Stimulated activated CD4-positive, alpha-beta T cell treated with anti-CD3 and anti-CD28 coated beads, Interleukin-15, amount 100 ng/mL, for 1 hour (primary cell): ENCODE measurements around the gene BICD2.
"Not testable (repeated sequence)": the region's sequence is repeated elsewhere in the genome, so short reads cannot be mapped to it uniquely, and the experiment has no call there.

Experiments used
- DNase-seq, 2 donors: peaks; one replicate each; pipeline ENCODE4 v3.0.0-alpha.2; 2020; ENCODE audit warnings: low read depth in 1 of 2, low spot score in 1 of 2

The BICD2 gene

DNA sequence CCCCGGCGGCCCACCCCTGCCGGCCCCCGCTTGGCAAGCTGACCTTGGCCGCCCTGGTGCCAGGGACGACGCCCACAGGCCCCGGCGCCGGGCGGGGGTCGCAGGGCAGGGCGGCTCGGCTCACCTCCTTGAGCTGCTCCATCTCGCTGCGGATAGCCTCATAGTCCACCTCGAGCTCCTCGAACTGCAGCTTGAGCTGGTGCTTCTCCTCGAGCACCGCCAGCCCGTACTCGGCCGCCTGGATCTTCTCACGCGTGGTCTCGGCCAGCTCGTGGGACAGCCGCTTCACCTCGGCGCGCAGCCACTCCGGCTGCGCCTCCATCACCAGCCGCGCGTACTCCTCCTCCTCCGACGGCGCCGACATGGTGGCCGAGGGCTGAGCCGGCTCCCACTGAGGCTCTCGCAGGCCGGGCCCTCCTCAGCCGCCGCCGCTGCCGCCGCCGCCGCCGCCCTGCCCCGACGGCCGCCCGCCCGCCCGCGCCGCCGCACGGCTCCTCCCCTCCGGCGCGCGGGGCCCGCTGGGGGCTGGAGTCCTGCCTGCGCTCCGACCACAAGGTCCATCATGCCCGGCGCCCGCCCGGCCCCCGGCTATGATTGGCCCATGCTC is at the start of gene BICD2:
Gene BICD2, minus strand, starts transcription at position 453 of the 607 bp plus-strand sequence. Its CDS starts 89 bp downstream, at position 364.
- no peak for DNase-seq

GRCh38 chr9:92809629-92810326 is 45.1 kb upstream of the BICD2 start:
- not testable (repeated sequence) for DNase-seq

- peak in 1 of 2 donors; percentile 36 for DNase-seq
Measured at GRCh38 chr9:92808726-92809451, 44.3 kb upstream of the BICD2 start.

- no peak for DNase-seq
Measured at GRCh38 chr9:92807757-92808725, 43.4 kb upstream of the BICD2 start.

- no peak for DNase-seq
Measured at GRCh38 chr9:92807031-92807756, 42.6 kb upstream of the BICD2 start.

- DNase-seq: no peak
Measured at GRCh38 chr9:92804727-92805126, 40.1 kb upstream of the BICD2 start.

GRCh38 chr9:92798358-92798757 is 33.7 kb upstream of the BICD2 start:
- DNase-seq: no peak

GRCh38 chr9:92796337-92796804 is 31.7 kb upstream of the BICD2 start:
- not testable (repeated sequence) for DNase-seq

DNA sequence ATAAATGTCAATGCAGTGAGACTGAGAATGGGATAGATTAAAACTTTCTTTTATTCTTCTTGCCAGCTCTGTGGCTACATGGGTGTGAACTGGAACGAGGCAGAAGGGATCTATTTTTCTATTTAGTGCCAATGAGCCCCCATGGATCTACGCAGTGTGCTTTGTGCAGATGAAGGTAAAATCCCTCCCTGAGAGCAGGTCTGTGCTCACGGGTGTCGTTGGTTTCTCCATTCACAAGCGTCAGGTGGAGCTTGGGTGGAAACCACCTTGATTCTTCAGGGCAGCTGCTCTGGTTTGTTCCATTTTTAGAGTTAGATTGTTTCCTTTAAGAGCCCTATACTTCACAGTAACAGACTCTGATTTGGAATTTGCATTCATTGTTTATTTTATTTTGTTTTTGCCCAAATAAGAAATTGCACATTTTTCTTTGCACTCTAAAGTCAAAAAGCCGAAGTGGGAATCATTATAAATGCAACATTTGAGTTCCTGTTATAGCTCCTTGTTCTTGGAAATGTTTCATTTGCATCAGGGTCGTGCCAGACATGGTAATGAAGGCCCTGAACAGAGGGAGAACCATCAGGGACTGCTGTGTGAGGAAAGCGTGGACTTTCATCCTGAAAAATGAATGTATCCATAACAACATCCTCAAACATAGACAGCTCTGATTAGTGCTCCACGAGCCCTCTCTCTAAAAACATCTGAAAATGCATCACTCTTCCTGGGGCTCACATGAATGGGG is 31.1 kb upstream of the BICD2 start:
- DNase-seq: no peak

GRCh38 chr9:92795000-92795399 is 30.4 kb upstream of the BICD2 start:
- no peak for DNase-seq

DNA sequence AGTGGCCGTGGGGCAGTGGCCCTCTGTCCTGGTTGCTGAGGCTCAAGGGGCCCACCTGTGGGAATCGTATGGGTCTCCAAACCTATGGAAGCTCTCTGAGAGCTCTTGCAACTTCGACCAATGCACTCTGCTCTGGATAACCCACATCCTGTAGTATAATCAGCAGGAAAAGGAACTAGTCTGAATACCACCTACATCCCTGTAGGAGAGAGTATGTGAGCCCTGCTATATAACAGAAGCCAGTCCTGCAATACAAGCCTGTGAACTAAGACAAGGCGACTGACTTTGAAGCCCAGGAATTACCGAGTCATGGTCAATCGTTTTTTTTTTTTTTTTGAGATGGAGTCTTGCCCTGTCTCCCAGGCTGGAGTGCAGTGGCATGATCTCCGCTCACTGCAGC is 29.8 kb upstream of the BICD2 start:
- no peak for DNase-seq

GRCh38 chr9:92790542-92791527 is 26.2 kb upstream of the BICD2 start:
- DNase-seq: peak; percentile 49 to 53

GRCh38 chr9:92786298-92786697 is 21.7 kb upstream of the BICD2 start:
- DNase-seq: no peak

GRCh38 chr9:92781899-92782298 is 17.3 kb upstream of the BICD2 start:
- no peak for DNase-seq

DNA sequence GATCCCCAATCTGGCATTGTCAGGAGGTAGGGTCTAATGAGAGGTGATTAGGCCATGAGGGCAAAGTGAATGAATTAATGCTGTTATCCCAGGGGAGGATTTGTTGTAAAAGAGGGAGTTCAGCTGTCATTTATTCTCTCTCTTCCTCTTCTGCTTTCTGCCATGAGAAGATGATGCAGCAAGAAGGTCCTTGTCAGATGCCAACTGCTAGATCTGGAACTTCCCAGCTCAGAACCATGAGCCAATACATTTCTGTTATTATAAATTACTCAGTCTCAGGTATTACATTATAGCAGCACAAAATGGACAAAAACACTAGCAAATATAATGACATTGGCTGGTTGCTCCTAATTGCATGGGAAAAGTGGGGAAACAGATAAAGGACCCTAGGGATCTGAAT is 15.6 kb upstream of the BICD2 start:
- no peak for DNase-seq

GRCh38 chr9:92775466-92775865 is 10.8 kb upstream of the BICD2 start:
- no peak for DNase-seq

DNA sequence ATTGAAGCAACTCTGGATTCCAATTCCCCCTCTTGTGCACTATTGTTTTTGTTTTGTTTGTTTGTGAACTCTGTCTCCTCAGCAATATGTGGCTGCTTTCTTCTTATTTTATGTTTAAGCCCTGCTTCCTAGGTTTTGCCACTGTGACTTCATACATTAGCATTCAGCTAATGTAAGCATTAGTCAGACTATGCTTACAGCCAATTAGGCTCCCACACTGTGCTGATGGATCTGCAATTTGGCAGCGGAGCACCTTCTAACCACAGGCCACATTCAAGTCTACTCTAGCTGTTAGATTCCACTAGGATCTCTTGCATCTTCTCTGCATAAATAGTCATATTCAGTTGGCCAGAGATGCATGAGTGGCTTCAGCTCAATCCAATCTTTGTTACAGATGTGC is 9.6 kb upstream of the BICD2 start:
- DNase-seq: no peak

DNA sequence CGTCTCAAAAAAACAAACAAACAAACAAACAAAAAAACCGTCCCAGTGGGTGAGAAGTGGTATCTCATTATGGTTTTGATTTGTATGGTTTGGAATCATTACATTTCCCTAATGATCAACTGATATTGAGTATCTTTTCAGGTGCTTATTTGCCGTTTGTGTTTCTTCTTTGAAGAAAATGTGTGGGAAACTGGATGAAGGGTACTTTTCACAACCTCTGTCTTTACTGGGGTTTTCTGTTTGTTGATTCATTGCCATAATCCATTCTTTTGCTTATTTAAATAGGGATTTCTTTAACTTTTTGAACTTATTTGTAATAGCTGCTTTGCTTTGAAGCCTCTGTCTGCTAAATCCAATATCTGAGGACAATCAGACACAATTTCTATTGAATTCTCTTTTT is 9.2 kb upstream of the BICD2 start:
- DNase-seq: no peak
